Hepatocyte (in vitro differentiated cells): ENCODE measurements around the gene SCYL2. TPM values are rescaled to one million over a fixed set of nuclear protein-coding genes. Genes with fewer than 3 reads are reported as not detected.

Source experiments
- DNase-seq: peaks from one replicate; pipeline ENCODE4 v3.0.0-alpha.2; 2016; ENCODE audit warnings: low spot score
- H2AFZ ChIP-seq: fragments of 200-600 bp; sonication (generic); 2 replicates; pipeline ENCODE4 v1.6.0; 2016; ENCODE audit warnings: antibody characterized with exemption, mild to moderate bottlenecking
- H3K27ac ChIP-seq: fragments of 200-600 bp; sonication (generic); 2 replicates; pipeline ENCODE4 v1.5.1; 2016; ENCODE audit warnings: mild to moderate bottlenecking
- H3K27me3 ChIP-seq: fragments of 200-600 bp; sonication (generic); 2 replicates; pipeline ENCODE4 v1.6.1; 2016
- H3K36me3 ChIP-seq: fragments of 200-600 bp; sonication (generic); replicated peaks from 2 replicates; pipeline ENCODE4 v1.5.1; 2016; ENCODE audit warnings: low read depth; ENCODE audit not compliant: insufficient read depth
- H3K4me1 ChIP-seq: fragments of 200-600 bp; sonication (generic); 2 replicates; pipeline ENCODE4 v1.5.1; 2016; ENCODE audit warnings: mild to moderate bottlenecking, moderate library complexity; ENCODE audit not compliant: insufficient read depth
- H3K4me2 ChIP-seq: fragments of 200-600 bp; sonication (generic); 2 replicates; pipeline ENCODE4 v1.6.0; 2016
- H3K4me3 ChIP-seq: fragments of 200-600 bp; sonication (generic); 2 replicates; pipeline ENCODE4 v1.5.1; 2016; ENCODE audit warnings: mild to moderate bottlenecking
- H3K79me2 ChIP-seq: fragments of 200-600 bp; sonication (generic); 2 replicates; pipeline ENCODE4 v1.6.0; 2017; ENCODE audit warnings: mild to moderate bottlenecking
- H3K9me2 ChIP-seq: fragments of 200-600 bp; sonication (generic); replicated peaks from 2 replicates; pipeline ENCODE4 v1.6.0; 2017; ENCODE audit warnings: mild to moderate bottlenecking; ENCODE audit not compliant: insufficient read depth
- H3K9me3 ChIP-seq: fragments of 200-600 bp; sonication (generic); 2 replicates; pipeline ENCODE4 v1.5.1; 2016; ENCODE audit warnings: low read depth, mild to moderate bottlenecking
- H4K20me1 ChIP-seq: fragments of 200-600 bp; sonication (generic); 2 replicates; pipeline ENCODE4 v1.6.0; 2016; ENCODE audit warnings: mild to moderate bottlenecking; ENCODE audit not compliant: insufficient read depth, poor library complexity, severe bottlenecking
- EZH2 ChIP-seq: fragments of 200-600 bp; sonication (generic); IDR thresholded peaks from 2 replicates; pipeline ENCODE4 v1.6.1; 2016; ENCODE audit warnings: antibody characterized with exemption, mild to moderate bottlenecking, borderline replicate concordance
- EZH2phosphoT487 ChIP-seq: fragments of 200-600 bp; sonication (generic); IDR thresholded peaks from one replicate; pipeline ENCODE4 v1.6.1; 2018; ENCODE audit warnings: antibody characterized with exemption, mild to moderate bottlenecking, low read depth, moderate library complexity; ENCODE audit not compliant: unreplicated experiment, severe bottlenecking
- WGBS: methylation state at CpG from one replicate; pipeline ENCODE4 v1.1.6; 2016; ENCODE audit warnings: low lambda C conversion rate; ENCODE audit errors: missing lambda C conversion rate; 5-methylcytosine and 5-hydroxymethylcytosine counted together
- polyA plus RNA-seq: library from polyadenylated mRNA; unstranded; fragments of >200 nt; fragmentation: Nextera tagmentation; extraction: Ambion mirVana; gene quantifications from 2 replicates; pipeline ENCODE4 v1.2.1, GENCODE V29; 2016
- total RNA-seq: library from RNA; depleted of rRNA; stranded (reverse); fragments of >200 nt; gene quantifications from 2 replicates; pipeline ENCODE4 v1.2.3, GENCODE V29; 2014
- TF ChIP-seq, protein P1 (sequence below): fragments of 200-600 bp; sonication (generic); IDR thresholded peaks from 2 replicates; pipeline ENCODE4 v1.5.1; 2016; ENCODE audit warnings: antibody characterized with exemption, mild to moderate bottlenecking; ENCODE audit not compliant: poor library complexity

SCYL2 gene
- total and polyA plus RNA-seq, 2 experiments from 2014 or later: 17.2 to 55.0 TPM

DNA sequence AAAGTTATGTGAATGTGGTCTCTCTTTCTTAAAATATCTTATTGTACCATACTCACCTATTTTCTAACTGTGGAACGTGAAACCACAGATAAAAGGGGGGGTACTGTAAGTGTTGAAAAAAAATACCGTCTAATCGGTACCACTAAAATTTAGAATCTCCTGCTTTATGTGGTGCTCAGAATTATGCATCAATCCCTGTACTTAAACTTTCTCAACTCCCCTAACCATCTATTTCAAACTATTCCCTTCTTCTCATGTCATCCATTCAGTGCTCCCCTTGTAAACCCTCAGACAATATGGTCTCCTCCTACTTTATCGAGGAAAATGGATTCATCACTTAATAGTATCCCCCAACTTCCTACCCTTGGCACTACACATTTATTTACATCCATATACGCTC lies 23.8 kb upstream of the SCYL2 start:
- no peak for DNase-seq
- TF ChIP-seq, protein P1, sequence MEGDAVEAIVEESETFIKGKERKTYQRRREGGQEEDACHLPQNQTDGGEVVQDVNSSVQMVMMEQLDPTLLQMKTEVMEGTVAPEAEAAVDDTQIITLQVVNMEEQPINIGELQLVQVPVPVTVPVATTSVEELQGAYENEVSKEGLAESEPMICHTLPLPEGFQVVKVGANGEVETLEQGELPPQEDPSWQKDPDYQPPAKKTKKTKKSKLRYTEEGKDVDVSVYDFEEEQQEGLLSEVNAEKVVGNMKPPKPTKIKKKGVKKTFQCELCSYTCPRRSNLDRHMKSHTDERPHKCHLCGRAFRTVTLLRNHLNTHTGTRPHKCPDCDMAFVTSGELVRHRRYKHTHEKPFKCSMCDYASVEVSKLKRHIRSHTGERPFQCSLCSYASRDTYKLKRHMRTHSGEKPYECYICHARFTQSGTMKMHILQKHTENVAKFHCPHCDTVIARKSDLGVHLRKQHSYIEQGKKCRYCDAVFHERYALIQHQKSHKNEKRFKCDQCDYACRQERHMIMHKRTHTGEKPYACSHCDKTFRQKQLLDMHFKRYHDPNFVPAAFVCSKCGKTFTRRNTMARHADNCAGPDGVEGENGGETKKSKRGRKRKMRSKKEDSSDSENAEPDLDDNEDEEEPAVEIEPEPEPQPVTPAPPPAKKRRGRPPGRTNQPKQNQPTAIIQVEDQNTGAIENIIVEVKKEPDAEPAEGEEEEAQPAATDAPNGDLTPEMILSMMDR: no peak
- no peaks in the 10 kb centered on the region for H3K36me3 ChIP-seq
- H3K4me2 ChIP-seq: no peak overlapping the region
- H3K9me2 ChIP-seq: no peaks in the 10 kb centered on the region
- no peak overlapping the region for H3K4me3 ChIP-seq
- H3K9me3 ChIP-seq: no peaks in the 10 kb centered on the region
- H3K4me1 ChIP-seq: no peaks in the 10 kb centered on the region
- H3K27ac ChIP-seq: no peak overlapping the region
- no peak overlapping the region for H2AFZ ChIP-seq
- H4K20me1 ChIP-seq: no peaks in the 10 kb centered on the region
- WGBS: 84% methylated on average over 5 of the region's 5 CpGs
- H3K79me2 ChIP-seq: no peaks in the 10 kb centered on the region
- H3K27me3 ChIP-seq: no peaks in the 10 kb centered on the region

DNA sequence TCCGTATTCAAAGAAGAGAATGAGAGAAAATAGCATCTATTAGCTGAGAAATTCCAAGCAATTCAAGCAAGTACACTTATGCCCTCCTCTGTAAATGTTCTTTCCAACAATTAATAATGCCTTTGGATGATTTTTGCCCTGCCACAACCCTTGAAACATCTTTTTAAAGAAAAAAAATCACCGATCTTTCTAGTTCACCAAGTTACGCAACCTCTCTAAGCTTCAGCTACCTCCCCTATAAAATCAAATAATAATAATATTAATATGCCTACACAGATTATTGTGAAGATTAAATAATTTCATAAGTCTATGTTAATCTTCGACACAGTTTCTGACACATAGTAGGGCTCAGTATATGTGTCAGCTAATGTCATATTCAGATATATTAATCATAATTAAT lies 19.2 kb upstream of the SCYL2 start:
- WGBS: 94% methylated on average over 4 of the region's 4 CpGs
- H3K4me1 ChIP-seq: peaks cover 7% of the 10 kb centered on the region

DNA sequence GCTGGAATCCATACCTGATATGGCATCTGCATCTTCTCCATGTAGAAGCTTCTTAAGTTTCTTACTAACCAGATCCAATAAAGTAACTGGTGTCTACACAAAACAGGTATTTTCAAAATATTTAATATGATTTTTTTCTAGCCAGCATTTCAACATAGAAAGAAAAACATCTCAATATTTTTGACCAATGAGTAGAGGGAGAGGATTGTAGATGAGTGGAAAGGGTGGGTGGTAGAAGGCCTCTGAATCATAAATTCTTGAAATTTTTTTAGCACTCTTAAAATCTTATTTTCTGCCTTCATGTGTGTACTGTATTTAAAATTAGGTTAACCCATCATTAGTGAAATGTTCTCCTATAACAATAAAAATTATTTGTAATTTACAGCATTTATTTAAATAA lies 18.1 kb upstream of the SCYL2 start:
- Histone ChIP-seq H2AFZ (no peak overlapping the region), H3K9me3 (no peaks in the 10 kb centered on the region), H3K79me2 (no peaks in the 10 kb centered on the region), H3K27ac (no peak overlapping the region), H3K4me1 (peaks cover 7% of the 10 kb centered on the region), H3K36me3 (no peaks in the 10 kb centered on the region), H3K9me2 (no peaks in the 10 kb centered on the region), H4K20me1 (no peaks in the 10 kb centered on the region), H3K4me3 (no peak overlapping the region), H3K27me3 (no peaks in the 10 kb centered on the region), H3K4me2 (no peak overlapping the region)
- TF ChIP-seq EZH2 (no peak), EZH2phosphoT487 (no peak)
- TF ChIP-seq, protein P1: no peak
- DNase-seq: no peak

More for the DNA sequence above, 19.2 kb upstream of the SCYL2 start:
- TF ChIP-seq, protein P1: no peak
- DNase-seq: no peak
- Histone ChIP-seq H2AFZ (no peak overlapping the region), H3K4me3 (no peak overlapping the region), H3K4me2 (no peak overlapping the region), H3K9me2 (no peaks in the 10 kb centered on the region), H3K27me3 (no peaks in the 10 kb centered on the region), H3K36me3 (no peaks in the 10 kb centered on the region), H3K27ac (no peak overlapping the region), H4K20me1 (no peaks in the 10 kb centered on the region), H3K9me3 (no peaks in the 10 kb centered on the region), H3K79me2 (no peaks in the 10 kb centered on the region)

DNA sequence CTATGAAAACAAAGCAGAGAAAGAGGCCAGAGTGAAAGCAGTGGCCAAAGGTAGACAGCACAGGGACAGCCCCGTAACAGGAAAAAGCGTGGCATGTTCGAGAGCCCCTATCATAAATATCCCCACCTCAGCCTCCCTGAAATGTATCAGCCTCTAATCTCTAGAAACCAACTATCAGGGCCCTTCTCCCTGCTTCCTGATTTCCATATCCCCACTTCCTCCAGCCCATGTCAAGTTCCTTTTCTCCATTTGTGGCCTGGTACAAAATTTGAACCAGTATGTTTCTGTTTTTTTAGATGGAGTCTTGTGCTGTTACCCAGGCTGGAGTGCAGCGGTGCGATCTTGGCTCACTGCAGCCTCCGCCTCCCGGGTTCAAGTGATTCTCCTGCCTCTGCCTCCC lies 17.0 kb upstream of the SCYL2 start:
- Histone ChIP-seq H2AFZ (no peak overlapping the region), H3K4me2 (no peak overlapping the region), H3K27ac (no peak overlapping the region), H3K4me3 (no peak overlapping the region), H3K27me3 (no peaks in the 10 kb centered on the region), H3K36me3 (no peaks in the 10 kb centered on the region), H3K79me2 (no peaks in the 10 kb centered on the region), H4K20me1 (no peaks in the 10 kb centered on the region), H3K9me3 (no peaks in the 10 kb centered on the region), H3K4me1 (peaks cover 7% of the 10 kb centered on the region), H3K9me2 (no peaks in the 10 kb centered on the region)
- WGBS: 92% methylated on average over 7 of the region's 7 CpGs
- no peak for DNase-seq
- TF ChIP-seq EZH2 (no peak), EZH2phosphoT487 (no peak)
- TF ChIP-seq, protein P1: no peak
